BJ (cell line): Measurements from ENCODE around the gene ATP11C. TPM values are rescaled to one million over a fixed set of nuclear protein-coding genes. Genes with fewer than 3 reads are reported as not detected.

ENCODE experiments used
- CTCF ChIA-PET: fragments of 350-600 bp; formaldehyde crosslinking; extraction: SDS; loops from one replicate; lab custom pipeline; 2021; ENCODE audit warnings: antibody characterized with exemption, inconsistent platforms; lab: Yijun Ruan, JAX
- POLR2A ChIA-PET: fragments of 300-600 bp; sonication (Branson Sonifier 250); formaldehyde crosslinking; extraction: SDS; loops from one replicate; lab custom pipeline; 2021; ENCODE audit warnings: antibody characterized with exemption; lab: Charles Lee
- DNase-seq: peaks from one replicate; pipeline ENCODE4 v3.0.0-alpha.2; 2011; ENCODE audit warnings: low read depth
- H3K27me3 ChIP-seq: 2 replicates; pipeline ENCODE4 v1.6.0; 2011; ENCODE audit warnings: low read length; ENCODE audit not compliant: control insufficient read depth, insufficient read depth
- H3K36me3 ChIP-seq: 2 replicates; pipeline ENCODE4 v1.5.1; 2011; ENCODE audit warnings: low read length; ENCODE audit not compliant: control insufficient read depth, insufficient read depth
- H3K4me3 ChIP-seq: 2 replicates; pipeline ENCODE4 v1.5.1; 2011; ENCODE audit warnings: low read depth, mild to moderate bottlenecking, control low read depth, low read length
- polyA plus RNA-seq: library from polyadenylated mRNA; depleted of rRNA; stranded (reverse); fragments of >200 nt; gene quantifications from 2 replicates; pipeline ENCODE4 v1.2.3, GENCODE V29; 2011
- TF ChIP-seq, protein P1 (sequence below): IDR thresholded peaks from 2 replicates; pipeline ENCODE4 v1.5.1; 2011; ENCODE audit warnings: low read depth, mild to moderate bottlenecking, control low read depth, inconsistent platforms, low read length, moderate library complexity; ENCODE audit not compliant: insufficient read depth

The ATP11C gene
- polyA plus RNA-seq, 1 experiment = 7.7 TPM

- Histone ChIP-seq H3K4me3 (no peak overlapping the region), H3K27me3 (no peaks in the 10 kb centered on the region), H3K36me3 (no peaks in the 10 kb centered on the region)
- POLR2A ChIA-PET = no interaction called here
- CTCF ChIA-PET = no interaction called here
- DNase-seq = no peak
- TF ChIP-seq, protein P1, sequence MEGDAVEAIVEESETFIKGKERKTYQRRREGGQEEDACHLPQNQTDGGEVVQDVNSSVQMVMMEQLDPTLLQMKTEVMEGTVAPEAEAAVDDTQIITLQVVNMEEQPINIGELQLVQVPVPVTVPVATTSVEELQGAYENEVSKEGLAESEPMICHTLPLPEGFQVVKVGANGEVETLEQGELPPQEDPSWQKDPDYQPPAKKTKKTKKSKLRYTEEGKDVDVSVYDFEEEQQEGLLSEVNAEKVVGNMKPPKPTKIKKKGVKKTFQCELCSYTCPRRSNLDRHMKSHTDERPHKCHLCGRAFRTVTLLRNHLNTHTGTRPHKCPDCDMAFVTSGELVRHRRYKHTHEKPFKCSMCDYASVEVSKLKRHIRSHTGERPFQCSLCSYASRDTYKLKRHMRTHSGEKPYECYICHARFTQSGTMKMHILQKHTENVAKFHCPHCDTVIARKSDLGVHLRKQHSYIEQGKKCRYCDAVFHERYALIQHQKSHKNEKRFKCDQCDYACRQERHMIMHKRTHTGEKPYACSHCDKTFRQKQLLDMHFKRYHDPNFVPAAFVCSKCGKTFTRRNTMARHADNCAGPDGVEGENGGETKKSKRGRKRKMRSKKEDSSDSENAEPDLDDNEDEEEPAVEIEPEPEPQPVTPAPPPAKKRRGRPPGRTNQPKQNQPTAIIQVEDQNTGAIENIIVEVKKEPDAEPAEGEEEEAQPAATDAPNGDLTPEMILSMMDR = no peak
These were observed 197.9 kb downstream of the ATP11C start for GRCh38 chrX:139734996-139735395.

DNA sequence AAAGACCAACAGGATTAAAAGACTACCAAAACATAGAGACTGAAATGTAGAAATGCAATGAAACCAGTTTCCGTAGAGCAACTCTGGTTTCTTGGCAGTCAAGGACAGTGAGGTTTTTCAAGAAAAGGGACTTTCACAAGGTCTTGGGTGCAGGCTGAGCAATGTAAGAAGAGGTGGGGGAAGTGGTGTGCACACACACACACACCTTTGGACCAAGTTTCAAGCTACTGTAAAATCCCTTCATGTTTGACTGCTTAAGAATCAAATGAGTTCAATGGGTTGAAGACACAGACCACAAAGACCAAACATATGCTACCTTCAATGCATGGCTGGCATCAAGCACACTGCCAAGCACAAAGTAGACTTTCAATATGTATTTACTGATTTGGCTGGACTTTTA lies 207.1 kb downstream of the ATP11C start:
- CTCF ChIA-PET = no interaction called here
- TF ChIP-seq, protein P1 = no peak
- no peaks in the 10 kb centered on the region for H3K36me3 ChIP-seq

DNA sequence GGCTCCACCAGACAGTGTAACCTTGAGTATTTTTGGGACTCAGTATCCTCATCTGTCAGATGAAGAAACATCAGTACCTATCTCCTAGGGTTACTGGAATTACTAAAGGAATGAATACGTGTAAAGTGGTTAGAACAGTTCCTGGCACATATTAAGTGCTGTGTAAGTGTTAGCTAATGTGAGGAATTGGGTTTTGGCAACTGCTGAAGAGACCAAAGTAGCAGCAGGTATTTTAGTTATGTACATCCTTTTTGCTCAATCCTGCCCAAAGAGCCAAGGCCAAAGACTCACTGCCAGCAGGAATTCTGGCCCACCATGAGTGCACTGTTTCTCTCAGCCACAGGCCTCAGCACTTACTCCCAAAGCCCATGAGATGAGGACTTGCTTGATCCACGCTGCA lies 208.2 kb downstream of the ATP11C start:
- H3K27me3 ChIP-seq = no peaks in the 10 kb centered on the region
- CTCF ChIA-PET = no interaction called here
- TF ChIP-seq, protein P1 = no peak
- no peaks in the 10 kb centered on the region for H3K36me3 ChIP-seq
- H3K4me3 ChIP-seq = no peak overlapping the region
- no peak for DNase-seq
- POLR2A ChIA-PET = no interaction called here

More for the DNA sequence above, 207.1 kb downstream of the ATP11C start:
- no peak for DNase-seq
- no peak overlapping the region for H3K4me3 ChIP-seq
- POLR2A ChIA-PET = no interaction called here
- H3K27me3 ChIP-seq = no peaks in the 10 kb centered on the region

DNA sequence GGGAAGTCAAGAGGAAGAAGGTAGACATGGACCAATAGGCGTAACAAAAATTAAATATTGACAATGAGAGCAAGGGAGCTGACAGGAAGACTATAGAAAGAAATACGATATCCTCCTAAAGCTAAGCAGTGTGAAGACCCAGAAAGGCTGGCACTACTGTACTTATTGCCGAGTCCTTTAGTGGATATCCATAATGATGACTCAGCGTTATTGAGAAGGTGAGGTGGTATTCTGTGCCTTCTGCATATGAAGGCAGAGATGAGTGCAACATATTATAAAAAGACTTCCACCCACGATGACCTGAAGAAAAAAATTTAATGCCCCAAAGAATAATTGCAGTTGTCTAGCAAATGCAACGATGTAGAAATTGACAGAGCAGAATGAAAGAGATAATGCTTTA lies 211.9 kb downstream of the ATP11C start:
- CTCF ChIA-PET = no interaction called here
- Histone ChIP-seq H3K27me3 (no peaks in the 10 kb centered on the region), H3K36me3 (no peaks in the 10 kb centered on the region), H3K4me3 (no peak overlapping the region)
- DNase-seq = no peak
- TF ChIP-seq, protein P1 = no peak
- POLR2A ChIA-PET = no interaction called here

GRCh38 chrX:139720136-139720535 lies 212.7 kb downstream of the ATP11C start:
- TF ChIP-seq, protein P1 = no peak
- no peaks in the 10 kb centered on the region for H3K36me3 ChIP-seq
- ChIA-PET POLR2A (no interaction called here), CTCF (no interaction called here)
- no peak for DNase-seq
- H3K4me3 ChIP-seq = no peak overlapping the region
- no peaks in the 10 kb centered on the region for H3K27me3 ChIP-seq
